IPS DF 4.7 (cell line): ENCODE measurements around the gene CMPK1.
"Not testable (repeated sequence)": the region's sequence is repeated elsewhere in the genome, so short reads cannot be mapped to it uniquely, and the experiment has no call there.

ENCODE experiments used
- DNase-seq: peaks from one replicate; pipeline ENCODE4 v3.0.0-alpha.2; 2013; ENCODE audit warnings: low spot score; ENCODE audit errors: extremely low read depth

Gene CMPK1

DNA sequence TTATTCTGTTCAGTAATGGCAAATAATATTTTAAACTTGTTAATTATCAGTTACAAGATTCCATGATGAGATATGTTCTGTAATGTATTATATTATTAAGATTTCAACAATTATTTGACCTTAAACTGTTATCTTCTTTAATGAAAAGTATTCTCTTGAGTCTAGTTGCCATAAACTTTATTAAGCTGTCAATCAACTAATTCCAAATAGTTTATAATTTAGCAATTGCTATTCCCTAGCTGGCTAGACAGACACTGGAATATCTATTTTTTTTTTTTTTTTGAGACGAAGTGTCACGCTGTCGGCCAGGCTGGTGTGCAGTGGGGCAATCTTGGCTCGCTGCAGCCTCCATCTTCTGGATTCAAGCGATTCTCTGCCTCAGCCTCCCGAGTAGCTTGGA is 3.8 kb downstream of the CMPK1 start:
- DNase-seq, result no peak

DNA sequence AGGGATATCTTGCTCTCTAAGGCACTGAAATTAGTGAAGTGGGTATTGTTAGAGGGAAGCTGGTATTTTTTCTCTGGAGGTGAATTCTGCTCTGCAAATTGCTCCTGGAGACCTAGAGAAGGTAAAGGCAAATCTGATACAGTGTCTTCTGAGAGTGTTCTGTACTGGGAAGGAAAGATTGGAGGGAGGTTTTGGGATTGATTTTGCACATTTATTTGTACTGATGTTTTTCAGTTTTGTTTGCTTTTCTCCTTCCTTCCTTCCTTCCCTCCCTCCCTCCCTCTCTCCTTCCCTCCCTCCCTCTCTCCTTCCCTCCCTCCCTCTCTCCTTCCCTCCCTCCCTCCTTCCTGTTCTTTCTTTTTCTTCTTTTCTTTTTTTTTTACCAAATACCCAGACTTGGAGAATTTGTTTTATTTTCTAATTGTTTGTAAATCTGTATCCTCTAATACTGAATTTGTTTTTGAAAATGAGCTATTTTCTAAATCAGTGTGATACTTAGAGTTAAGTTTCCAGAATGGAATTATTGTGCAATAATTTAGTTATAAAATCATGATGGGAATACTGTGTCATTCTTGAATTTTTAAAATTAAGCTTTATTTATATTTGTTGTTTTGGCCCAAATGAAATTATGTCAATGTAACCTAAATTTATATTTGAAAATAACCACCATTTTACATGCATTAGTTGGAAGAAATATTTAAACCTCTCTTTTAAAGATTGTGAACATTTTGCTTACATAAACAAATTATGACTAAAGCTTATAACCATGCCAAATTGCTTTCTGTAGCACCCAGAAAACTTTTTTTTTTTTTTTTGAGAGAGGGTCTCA is 4.9 kb downstream of the CMPK1 start:
- no peak for DNase-seq

DNA sequence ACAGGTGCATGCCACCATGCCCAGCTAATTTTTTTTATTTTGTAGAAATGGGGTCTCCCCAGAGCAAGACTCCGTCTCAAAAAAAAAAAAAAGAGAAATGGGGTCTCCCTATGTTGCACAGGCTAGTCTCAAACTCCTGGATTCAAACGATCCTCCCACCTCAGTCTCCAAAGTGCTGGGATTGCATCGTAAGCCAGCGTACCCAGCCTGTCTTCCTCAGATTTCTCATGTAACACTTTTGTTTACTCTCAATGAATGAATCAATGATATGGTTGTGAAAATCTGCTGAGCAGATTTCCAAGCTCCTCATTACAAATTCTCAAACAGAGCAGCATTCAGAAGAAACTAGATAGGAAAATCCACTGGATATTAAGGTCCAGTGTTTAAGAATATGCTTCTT is 6.6 kb downstream of the CMPK1 start:
- DNase-seq, result no peak

DNA sequence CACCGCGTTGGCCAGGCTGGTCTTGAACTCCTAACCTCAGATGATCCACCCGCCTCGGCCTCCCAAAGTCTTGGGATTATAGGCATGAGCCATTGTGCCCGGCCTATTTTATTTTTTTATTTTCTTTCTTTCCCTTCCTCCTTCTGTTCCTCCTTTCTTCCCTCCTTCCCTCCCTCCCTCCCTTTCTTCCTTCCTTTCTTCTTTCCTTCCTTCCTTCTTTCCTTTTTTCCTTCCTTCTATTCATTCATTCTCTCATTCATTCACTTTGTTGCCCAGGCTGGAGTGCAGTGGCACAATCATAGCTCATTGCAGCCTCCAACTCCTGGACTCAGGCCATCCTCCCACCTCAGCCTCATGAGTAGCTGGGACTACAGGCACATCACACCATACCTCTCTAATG is 13.4 kb downstream of the CMPK1 start:
- DNase-seq, result not testable (repeated sequence)

DNA sequence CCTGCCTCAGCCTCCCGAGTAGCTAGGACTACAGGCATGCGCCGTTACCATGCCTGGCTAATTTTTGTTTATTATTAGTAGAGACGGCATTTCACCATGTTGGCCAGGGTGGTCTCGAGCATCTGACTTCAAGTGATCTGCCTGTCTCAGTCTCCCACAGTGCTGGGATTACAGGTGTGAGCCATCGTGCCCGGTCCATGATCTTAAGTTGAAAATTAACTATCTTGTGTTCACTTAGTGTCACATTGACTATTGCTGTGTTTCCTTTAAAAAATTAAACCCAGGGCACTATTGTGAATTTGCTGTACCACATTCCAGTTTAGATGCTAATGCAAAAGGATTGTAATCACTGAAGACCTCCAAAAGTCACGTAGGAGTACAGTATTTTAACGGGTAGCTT is 14.1 kb downstream of the CMPK1 start:
- no peak for DNase-seq

DNA sequence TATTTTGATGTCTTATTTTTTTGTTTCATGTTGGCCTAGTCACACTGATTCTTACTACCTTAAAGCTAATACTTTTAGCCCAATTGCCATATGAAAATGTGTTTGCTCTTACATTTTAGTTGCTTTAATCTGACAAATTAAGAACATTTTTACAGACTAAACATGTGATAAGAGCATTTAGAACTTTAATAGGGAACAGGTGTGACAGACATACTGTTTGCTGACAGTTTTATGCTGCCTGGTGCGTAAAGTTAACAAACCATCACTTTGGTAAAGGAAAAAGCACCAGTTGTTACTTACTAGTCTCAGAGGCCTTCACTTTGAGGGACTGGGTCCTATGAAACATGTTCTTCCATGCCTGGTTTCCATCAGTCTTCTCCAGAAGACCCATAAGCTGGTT is 14.7 kb downstream of the CMPK1 start:
- DNase-seq, result no peak

DNA sequence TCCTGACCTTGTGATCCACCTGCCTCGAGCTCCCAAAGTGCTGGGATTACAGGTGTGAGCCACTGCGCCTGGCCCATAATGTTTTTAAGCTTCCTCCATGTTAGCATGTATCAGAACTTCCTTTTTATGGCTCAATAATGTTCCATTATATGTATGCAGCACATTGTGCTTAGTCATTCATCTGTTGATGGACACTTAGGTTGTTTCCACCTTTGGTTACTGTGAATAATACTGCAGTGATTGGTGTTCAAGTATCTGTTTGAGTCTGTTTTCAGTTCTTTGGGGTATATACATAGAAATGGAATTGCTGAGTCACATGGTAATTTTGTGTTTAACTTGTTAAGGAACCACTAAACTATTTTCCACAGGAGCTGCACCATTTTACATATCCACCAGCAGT is 17.7 kb downstream of the CMPK1 start:
- DNase-seq, result no peak

DNA sequence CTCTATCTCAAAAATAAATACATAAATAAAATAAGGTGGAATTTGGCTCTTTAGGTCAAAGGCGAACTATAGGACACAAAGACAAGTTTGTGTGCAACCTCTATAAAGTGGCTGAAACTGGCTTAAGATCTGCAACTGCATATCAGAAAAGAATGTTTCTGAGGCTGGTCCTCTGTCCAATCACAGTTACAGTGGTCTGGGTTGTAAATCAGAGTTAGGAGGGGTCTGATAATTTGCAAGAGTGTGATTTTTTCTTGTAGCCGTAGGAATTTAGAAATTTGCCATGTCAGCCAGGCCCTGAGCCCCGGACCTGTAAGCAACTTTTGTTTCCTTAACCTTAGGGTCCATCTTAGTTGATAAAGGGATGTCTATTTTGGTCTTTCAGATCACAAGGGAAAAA is 27.8 kb downstream of the CMPK1 start:
- no peak for DNase-seq

DNA sequence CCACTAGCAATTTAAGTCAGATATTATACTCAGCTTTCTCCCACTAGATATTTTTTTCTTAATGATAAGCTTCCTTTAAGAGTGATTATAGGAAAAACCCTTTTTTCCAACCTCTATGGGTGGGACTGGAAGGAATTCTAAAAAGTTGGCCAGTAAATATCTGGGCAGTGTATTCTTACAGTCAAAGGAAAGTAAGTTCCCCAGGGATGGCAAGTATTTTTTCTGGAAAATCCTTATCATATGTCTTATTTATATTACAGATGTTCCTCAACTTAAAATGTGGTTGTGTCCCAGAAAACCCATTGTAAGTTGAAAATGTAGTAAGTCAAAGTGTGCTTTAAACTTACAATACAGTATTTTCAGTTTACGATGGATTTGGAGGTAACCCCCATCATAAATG is 29.2 kb downstream of the CMPK1 start:
- DNase-seq, result no peak

DNA sequence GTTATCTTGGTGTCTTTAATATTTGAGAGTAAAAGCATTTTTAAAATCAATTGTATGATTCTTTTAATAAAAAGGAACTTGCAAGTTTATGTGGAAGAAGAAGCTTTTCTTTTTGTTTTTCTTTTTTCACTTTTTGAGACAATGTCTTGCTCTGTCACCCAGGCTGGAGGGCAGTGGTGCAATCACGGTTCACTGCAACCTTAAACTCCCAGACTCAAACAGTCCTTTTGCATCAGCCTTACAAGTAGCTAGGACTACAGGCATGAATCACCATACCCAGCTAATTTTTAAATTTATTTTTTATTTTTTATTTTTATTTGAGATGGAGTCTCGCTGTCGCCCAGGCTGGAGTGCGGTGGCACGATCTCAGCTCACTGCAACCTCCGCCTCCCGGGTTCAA is 34.1 kb downstream of the CMPK1 start:
- DNase-seq, result no peak

DNA sequence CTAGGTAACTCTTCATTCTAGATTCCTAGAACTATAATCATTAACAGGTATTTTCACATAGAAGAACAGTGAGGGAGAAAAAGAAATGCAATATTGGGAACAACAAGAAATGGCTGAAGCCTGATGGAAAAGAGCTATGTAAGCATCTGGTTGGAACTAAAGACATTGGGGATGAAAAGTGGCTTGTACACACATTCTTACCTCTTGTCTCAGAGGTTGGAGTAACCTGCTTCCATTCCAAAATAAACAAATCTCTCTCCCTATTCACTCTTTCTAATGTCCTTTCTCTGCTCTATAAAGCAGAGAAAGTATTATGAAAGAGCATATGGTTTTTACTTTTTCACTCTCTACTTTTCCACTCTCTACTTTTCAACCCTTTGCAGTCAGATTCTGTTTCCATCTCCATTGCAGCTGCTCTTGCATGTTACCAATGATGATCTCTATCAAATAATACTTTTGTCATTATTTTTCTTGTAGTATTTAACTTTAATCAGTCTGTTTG is 37.5 kb downstream of the CMPK1 start:
- no peak for DNase-seq

DNA sequence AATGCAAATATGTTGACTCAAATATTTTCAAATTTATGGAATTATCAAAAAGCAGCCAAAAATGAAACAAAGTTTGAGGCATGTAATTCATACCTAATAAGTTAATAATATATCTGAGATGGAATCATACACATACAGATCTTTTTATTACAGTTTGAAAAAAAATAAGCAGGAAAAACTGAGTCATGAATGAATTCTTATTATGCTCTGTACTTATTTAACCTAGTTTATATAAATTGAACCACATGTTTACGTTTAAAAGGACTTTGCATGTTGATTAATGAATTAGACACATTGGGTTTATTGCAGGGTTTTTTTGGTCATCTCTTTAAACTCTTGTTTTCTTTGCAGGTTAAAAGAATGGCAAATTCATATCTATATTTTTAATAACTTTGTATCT is 40.9 kb downstream of the CMPK1 start:
- DNase-seq, result no peak

DNA sequence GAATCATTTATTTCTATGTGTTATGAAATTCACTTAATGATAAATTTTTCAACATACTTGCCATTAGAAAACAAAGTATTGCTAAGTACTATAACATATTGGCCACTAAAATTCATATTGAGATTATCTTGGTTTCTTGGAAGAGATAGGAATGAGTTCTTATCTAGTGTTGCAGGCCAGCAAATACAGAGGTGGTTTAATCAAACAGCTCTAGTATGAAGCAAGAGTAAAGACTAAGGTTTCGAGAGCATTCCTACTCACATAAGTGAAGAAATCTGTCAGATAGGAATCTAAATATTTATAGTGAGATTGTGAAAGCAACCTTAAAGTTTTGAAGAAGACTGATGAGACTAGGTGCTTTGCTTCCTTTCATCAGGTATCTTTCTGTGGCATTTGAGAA is 44.6 kb downstream of the CMPK1 start:
- DNase-seq, result no peak

DNA sequence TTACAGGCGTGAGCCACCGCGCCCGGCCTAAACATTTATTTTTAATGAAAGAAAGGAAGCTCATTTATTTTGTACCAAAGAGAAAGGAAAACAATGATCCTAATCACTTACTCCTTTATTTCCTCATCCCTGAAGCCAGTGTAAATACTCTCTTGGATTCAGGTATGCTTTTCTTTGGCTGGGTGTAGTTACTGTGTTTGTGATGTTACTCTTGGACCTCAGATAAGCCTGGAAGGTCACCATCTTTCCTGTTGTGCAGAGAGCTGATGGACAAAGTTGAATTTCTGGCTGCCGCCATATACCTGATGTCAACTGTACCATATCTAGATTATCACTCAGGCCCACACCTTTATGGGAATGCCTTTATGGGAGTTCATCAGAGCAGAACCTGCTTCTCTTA is 47.1 kb downstream of the CMPK1 start:
- DNase-seq, result no peak

DNA sequence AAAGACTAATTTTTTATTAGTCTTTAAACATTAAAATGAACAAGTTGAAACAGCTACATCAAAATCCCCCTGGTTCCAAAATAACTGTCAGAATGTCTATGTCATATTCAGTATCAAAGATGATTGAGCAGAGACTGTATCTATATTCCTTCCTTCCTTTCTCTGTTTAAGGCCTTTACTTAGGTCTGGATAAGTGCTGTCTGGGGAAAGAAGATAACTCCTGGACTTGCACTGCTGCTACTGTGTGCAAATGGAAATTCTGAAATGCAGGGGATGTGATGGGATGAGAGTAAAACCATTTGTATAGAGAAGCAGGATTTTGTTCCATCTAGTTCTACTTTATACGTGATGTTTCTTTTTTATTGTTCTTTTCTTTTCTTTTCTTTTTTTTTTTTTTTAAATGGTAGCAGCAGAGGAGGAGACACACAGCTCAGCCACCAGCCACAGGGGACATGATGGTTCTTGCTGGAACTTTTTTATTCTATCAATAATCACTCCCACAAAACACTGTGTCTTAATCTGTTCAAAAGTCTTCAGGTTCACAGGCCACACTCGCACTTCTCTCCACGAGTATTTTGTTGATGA is 48.9 kb downstream of the CMPK1 start:
- DNase-seq, result no peak

DNA sequence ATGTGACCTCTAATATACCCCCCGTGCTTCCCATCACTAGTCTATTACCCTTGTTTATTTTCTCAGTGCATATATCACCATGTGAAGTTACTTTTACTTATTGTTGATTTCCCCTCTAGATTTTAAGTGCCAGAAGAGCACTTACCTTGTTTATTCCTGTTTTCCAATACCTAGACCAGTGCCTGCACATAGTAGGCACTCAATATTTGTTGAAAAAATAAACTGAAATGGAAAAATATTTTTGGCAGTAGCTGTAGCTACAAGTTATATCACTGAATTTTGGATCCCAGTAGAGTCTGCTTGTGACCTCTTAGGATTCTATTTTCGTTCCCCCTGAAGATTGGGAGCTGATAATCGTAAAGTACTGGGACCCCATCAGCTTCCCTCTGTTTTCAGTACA is 50.5 kb downstream of the CMPK1 start:
- no peak for DNase-seq

DNA sequence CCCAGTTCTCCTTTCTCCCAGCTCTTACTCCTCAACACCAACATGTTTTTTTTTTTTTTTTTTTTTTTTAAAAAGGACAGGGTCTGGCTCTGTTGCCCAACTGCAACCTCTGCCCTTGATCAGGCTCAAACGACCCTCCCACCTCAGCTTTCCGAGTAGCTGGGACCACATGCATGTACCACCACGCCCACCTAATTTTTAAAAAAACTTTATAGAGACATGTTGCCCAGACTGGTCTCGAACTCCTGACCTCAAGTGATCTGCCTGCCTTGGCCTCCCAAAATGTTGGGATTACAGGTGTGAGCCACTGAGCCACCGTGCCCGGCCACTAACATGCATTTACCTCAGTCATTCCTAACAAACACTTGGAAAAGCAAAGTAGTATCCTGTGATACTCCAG is 51.4 kb downstream of the CMPK1 start:
- no peak for DNase-seq

DNA sequence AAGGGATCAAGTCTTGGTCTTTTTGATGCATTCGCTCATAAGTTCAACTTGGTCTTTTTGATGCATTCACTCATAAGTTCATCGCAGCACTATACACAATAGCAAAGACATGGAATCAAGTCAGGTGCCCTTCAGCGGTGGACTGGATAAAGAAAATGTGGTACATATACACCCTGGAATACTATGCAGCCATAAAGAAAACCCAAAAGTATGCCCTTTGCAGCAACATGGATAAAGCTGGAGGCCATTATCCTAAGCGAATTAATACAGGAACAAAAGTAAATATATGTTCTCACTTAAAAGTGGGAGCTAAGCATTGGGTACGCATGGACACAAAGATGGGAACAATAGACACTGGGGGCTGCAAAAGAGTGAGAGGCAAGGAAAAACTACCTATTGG is 52.7 kb downstream of the CMPK1 start:
- DNase-seq, result no peak

DNA sequence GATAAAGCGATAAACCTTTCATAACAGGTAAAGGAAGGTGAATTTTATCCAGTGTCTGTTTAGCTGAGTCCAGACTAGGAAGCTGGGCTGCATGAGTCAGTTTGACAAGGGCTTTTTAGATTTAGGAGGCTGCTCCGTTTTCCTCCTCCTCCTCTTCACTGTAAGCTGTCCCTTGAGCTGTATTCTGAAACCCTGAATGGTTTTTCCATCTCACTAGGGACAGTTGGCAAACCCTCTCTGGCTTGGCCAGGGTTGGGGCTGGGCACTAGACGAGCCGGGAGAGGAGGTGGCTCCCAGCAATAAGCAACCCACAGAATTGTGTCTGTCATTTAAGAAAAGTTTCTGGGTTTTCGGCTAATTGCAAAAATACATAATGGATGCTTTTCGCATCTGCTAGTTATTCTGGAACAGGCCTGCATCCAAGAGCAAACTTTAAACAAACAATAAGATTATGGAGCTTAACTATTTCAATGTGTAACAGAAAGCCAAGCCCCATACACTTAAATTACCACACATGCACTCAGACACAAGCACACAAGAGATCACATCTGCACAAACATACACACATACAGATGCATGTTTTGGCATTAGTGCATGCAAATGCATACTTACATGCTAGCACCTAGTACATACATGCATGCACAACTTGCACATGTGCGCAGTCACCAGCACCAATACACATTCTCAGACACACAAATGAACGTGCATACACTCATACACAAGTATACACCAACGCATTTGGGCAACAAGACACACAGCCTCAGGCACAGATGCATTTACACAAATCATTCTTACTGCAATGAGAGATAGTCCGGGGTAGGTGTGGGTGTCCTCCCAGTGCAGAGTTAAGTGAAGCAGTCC is 54.7 kb downstream of the CMPK1 start:
- DNase-seq, result no peak

DNA sequence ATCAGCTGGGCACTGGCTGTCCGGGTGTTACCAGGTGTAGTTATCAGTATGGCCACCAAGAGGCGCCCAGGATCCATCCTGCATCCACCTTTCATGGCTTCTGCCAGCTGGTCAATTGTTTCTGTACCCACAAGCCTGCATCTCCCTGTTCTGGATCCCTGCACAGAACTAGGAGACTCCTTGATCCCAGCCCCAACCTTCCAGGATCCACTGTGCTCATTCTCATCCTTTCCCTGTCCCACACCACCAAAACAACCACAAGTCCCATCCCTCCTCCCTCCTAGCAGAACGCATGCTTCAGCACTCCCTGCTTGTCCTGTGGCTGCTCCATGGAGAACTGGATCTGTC is 55.3 kb downstream of the CMPK1 start:
- peak; percentile 28 for DNase-seq

DNA sequence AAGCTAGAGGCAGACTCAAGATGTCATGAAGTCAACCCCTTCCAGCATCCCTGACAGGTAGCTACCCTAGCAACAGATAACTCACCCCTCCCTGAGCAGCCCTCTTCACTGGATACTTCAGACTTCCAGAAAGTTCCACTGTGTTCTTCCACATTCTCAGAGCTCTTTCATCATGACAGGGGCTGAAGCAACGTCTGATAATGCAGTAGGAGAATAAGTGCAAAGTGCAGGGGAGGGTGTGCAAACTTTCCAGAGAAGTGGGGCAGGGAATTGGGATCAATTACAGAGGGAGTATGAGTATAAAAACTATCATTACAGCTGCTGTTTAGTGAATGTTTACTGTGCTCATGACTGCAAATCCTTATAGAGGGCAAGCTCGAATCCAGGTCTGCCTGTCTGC is 56.1 kb downstream of the CMPK1 start:
- no peak for DNase-seq

DNA sequence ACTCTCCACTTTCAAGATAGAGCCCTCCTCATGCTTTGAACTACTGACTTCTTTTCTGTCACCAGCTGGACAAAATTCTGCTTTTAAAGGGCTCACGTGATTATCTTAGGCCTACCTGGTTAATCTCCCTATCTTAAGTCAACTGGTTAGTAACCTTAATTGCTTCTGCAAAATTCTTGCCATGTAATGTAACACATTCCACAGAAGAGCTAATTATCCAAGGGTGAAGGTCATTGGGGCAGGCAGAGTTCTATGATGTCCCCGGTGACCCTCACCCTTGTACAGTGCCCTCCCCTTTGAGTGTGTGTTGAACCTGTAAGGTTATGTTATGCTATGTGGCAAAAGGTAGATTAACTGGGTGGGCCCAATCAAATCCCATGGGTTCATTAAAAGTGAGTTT is 57.3 kb downstream of the CMPK1 start:
- DNase-seq, result no peak
